Stimulated activated CD4-positive, alpha-beta T cell treated with anti-CD3 and anti-CD28 coated beads, Interleukin-1b, Interleukin-23, amount 100 ng/mL, for 1 hour (primary cell): Measurements from ENCODE around the gene NXPH1.

ENCODE experiments used
- DNase-seq, 2 donors: peaks; one replicate each; pipeline ENCODE4 v3.0.0-alpha.2; 2020; ENCODE audit warnings: low read depth in 2 of 2

Gene NXPH1

DNA sequence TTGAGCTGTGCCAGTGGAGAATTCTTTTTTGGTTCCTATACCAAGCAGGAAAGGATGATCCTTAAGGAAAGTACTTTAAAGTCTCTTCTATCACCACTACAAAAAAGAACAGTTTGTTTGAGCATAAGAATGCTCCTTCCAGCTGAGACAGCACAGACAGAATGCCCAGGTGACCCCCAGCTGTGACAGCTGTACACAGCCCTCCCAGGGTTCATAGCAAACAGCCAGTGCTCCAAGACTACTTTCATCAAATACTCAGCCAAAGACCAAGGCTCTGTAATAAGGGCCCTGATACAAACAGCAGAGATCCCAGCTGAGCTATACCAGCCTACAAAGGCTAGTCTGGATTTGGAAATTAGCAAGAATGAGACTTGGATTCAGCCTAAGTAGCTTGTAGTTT, 65.7 kb downstream of the NXPH1 start:
- DNase-seq, result no peak

DNA sequence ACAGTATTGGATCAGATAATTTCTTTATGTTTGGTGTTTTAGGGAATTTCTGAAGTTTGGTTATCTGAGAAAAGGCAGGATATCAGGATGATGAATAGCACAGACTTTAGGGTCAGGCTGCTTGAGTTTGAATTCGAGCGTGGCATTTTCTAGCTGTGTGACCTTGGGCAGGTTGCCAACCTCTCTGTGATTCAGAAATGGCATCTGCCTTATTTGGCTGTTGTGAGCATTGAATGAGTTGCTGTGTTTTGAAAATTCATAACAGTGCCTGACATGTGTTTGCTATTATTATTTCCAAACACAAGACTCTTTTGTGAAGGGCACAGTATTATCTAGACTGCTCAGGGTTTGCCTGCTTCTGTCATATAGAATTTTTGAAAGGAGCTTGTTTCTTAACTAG, 66.9 kb downstream of the NXPH1 start:
- DNase-seq, result no peak

DNA sequence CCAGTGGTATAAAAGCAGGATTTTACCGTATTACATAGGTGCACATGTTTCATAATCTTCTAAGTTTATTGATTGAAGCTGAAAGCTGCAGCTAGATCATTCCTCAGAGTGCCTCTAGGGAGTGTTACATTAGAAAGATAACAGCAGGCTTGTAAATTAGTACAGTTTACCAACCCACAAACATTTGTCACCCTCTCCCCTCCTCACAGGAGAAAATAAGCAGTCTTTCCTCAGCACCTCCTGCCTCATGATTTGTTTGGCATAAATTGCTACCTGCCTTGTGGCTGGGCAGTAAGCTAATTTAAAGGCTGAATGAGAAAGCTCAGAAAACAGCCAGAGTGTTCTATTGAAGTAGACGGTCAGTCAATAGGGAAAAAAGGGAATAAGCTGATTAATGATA, 74.2 kb downstream of the NXPH1 start:
- no peak for DNase-seq

DNA sequence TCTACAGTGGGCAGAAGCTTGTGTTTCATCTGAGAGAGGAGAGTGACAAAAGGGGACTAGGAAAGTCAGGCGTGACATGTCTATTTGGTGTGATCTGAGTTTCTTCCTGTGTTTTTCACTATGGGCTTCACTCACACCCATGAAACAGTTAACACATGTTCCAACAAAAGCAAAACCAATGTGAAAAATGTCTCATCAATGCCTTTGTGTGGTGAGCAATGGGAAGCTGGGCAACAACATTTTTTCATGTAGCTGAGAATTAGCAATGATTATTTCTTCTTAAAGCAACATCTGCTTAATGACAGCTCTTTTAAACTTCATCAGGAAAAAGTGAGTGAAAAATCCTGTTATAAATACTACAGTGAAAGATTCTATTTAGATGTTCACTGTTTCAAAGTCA, 76.2 kb downstream of the NXPH1 start:
- DNase-seq, result no peak

DNA sequence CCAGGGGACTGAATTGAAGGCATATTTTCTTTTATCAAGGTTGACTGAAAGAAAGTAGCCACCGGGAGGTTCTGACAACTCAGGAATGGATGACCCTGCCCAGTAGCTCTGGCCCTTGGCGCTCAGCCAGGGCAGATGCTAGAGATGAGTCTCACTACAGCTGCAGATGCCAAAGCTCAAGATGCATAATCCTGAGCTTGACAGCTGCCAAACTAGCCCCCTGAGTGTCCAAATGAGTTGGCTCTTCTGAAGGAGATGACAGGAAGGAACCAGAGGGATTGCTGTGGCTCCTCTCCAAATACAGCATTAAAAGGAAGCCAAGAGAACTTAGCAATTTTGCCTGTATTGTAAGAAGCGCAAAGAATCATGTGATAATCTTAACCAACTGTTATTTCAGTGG, 78.4 kb downstream of the NXPH1 start:
- no peak for DNase-seq

DNA sequence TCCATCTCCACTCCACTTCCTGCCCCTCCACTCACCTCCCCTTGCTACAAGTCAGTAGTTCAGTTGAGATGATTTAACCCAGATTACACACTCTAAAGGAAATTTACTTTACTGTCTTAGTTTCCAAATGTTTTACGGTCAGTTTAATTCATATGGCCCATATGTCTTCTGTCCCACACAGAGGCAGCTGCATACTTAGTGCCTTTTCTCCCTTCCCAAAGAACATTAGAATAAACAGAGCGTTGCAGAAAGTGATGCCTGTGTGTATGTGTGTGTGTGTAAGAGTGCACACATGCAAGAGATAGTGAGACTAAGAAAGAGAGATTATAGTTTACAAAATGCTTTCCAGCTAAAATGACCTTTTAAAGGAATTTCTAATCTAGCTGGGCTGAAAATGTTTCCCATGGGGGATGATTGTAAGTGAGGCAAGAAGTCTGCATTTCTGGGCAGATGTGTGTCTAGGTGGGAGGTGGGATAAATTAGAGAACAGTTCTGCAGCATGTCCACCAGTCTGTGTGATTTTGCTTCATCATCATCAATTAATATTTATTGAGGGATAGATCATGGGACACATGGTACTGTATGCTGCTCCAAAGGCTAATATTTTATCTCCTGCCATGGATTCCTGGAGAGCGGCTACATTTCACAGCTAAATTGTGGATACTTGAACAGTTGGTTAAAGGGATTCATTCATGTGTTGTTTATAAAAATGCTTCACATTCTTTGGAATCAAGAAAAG, 81.5 kb downstream of the NXPH1 start:
- no peak for DNase-seq

DNA sequence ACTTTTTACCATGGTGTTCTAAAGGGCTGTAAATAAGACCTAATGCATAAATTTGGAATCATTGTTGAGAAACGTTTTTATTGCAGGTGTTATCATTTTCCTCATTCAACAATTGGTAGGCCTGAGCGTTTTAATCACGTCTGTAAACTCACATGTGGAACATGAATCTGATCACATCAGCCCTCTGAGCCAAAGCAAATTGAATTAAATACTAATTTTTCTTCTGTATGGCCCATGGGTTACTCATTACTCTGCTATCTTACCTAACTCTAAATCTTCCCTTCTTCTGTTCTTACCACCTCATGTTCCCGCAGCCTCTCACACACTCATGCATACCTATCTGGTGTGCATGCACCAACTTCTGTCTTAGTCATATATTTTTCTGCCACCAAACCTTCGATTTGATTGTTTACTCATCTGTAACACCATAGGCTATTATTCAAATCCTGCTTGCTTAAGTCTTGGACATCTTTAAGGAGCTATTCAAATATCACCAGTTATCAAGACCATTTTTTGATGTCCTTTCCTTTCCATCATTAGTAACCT, 82.3 kb downstream of the NXPH1 start:
- DNase-seq, result no peak

DNA sequence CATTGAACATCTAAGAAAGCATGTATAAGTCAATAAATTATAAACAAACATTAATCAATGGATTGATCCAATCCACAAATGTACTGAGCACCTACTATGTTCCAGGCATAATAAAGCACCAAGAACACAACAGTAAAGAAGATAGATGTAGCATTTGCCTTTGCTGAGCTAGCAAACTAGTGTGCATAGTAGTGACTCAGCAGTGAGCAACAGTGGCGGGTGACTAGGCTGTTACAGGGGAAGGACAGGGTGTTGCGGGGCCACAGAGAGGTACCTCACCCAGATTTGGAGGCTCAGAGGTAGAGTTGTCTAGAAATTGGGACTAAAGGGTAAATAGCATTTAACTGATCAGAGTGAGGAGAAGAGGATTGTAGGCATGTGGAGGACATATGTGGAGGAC, 83.6 kb downstream of the NXPH1 start:
- DNase-seq, result no peak

DNA sequence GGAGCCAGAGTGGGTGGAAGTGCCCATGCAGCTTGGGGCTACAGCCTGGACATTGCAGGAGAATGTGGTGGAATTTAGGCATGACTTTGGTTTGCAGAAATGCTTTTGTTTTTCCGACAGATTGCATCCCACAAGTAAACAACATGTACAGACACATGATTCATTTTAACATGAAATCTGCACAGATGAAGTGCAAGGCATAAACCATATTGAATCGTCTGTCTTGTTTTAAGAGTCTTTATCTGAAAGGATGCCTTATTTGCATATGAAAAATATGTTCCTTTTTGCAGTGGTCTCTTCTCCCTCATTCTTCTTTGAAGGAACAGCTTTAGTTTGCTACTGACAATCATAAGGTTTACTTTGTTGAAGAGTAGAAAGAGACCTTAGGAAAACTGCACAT, 94.9 kb downstream of the NXPH1 start:
- no peak for DNase-seq

DNA sequence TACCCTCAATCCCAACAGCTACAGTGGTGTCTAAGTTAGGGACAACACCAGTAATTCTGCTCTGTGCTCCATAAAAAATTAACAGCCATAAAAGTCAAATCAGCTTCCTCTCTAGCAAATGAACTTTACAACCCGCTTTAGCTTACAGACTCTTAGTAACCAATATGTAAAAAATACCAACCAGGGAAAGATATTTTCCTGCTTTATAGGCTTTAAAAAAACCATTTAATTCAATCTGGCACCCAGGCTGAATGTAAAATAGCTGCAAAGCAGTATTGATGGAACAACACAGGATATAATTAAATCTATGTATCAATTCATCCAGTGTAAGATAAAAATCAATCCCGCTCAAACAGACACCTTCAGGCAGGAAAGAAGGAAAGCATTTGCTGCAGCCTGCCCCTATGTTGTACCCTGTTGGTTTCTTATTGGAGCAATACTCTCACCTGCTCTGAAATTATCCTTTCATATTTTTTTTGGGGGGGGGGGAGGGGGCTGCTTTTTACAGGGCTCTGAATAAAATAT, 98.6 kb downstream of the NXPH1 start:
- no peak for DNase-seq

DNA sequence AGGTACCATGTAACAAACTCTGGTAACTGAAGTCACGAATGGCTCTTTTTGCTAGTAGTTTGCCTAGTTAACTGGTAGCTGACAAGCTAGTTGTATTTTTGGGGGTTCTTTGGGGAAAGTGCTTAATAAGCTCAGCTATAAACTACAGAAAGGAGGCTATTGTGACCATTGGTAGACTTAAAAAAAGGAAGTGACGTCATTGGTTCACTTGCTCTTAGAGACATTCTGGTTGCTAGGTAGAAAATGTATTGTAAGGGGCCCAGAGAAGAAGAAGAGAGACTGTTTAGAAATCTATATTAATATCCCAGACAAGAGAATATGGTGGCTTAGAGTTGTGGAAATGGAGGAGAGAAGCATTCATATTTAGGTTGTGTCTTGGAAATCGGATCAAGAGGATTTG, 103.0 kb downstream of the NXPH1 start:
- DNase-seq, result no peak

DNA sequence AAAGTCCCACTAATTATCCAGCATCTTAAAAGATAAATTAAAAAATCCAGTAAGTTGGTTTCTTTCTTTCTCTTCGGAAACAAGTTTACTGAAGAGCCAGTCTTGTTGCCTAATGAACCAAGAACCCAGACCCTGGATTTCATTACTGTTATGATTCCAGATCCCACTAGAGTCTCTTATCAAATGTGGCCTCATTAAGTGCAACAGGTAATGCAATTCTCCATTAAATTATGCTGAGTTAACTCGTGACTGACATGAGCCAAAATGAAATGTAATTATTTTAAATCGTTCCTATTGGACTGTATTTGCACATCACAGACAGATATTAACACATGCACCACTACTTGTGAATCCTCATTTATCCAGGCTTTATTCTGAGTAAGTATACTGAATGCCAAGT, 115.6 kb downstream of the NXPH1 start:
- no peak for DNase-seq

DNA sequence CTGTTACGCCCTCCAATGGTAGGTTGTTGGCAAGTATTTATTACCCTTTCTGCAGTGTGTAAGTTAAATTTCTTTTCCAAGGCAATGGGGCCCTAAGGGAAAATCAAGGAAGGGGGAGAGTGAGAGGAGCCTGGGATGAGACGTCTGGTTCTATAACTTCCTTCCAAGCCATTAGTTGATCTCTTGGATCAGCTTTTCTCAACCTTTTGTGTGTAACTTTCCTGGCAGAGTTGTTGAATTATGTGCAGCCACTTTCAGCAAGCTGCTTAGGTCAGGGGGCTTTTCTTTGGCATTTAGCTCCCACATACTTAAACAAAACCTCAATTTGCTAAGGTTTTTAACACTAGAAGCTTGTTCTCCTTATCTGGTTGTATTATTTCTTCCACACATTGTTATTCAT, 127.1 kb downstream of the NXPH1 start:
- no peak for DNase-seq

DNA sequence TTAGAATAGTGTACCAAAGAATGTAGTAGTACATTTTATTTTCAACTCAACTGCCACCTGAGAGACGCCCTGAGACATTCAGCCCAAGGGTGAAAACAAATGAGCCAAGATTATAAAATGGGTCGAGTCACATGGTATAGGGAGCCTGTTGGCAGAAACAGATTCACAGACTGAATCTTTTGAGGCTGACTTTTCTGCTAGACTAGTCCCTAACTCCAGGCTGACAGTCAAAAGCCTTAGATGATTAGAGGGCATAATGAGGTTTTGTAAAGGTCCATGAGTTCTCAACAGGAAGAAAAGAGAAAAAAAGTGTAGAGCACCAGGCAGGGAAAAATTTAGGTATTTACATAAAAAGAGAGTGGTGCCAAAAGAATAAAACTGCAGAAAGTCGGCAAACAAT, 128.0 kb downstream of the NXPH1 start:
- no peak for DNase-seq

DNA sequence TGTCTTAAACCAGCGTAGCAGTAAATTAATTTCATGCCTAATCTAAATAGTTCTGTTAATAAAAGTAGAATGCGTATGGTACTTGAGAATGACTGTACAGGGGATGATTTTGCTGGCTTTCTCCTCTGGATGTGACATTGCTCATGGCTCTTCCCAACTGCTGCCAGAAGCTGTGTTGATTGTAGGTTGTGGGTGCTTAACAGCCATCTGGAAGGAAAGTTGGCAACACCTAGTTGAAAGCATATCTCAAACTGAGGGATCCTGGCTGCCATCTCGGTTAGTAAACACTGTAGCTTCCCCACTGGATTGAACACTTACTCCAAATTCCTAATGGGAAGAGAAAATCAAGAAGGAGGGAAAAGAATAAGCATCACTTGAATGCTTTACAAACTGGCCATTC, 130.9 kb downstream of the NXPH1 start:
- DNase-seq, result no peak

DNA sequence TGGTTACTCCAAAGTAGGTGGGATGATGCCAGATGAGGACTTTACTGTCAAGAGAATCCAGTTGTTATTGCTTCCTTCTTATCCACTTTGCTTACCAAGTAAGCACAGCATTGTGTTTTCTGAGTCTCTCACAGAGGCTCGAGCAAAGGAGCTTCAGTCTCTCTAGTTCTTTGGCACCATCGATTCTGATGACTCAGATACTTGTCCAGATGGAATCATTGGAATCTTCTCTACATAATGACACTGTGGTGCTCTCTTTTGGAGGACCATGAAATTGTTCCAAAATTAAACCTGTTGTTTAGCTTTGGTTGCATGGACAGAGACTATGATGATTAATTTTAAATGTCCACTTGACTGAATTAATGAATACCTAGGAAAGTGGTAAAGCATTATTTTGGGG, 132.6 kb downstream of the NXPH1 start:
- no peak for DNase-seq

DNA sequence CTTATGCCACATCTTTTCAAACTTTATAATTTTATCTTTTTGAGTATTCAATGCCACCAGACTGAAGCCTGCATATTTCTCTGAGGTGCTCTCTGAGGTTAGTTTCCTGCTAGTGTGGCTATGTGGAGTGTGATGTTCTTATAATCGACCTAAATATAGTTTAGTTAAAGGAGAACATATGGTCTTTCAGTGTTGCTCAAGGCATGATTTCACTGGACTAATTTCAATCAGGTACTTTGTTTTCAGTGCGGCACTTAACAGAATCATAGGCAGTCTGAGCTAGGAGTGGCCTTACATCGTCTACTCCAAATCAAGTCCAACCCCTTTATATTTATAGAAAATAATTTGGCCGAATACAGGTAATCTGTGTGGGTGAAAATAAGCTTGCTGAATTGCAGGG, 134.2 kb downstream of the NXPH1 start:
- DNase-seq, result no peak

DNA sequence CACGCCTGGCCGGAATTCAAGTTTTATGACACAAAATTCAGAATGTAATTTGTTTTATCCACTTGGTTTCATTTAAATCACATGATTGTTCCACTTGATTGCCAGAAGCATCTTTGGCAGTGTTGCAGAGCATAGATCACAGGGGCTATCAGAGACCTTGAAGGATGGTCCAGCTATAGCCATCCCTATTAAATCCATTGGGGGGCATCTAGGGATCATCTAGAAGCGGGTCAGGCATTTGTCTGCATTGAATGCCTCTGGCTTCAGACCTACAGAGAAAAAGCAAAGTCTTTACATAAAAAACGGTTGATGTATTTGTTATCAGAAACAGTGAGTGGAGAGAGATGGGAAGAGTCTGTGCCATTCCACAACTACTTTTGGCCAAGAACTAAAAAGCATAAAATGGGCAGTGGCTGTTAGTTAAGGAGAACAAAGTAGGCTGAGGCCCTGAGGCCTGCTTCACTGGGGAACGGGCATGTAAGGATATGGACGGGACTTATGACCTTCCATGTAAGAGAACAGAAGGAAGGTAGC, 146.3 kb downstream of the NXPH1 start:
- no peak for DNase-seq

DNA sequence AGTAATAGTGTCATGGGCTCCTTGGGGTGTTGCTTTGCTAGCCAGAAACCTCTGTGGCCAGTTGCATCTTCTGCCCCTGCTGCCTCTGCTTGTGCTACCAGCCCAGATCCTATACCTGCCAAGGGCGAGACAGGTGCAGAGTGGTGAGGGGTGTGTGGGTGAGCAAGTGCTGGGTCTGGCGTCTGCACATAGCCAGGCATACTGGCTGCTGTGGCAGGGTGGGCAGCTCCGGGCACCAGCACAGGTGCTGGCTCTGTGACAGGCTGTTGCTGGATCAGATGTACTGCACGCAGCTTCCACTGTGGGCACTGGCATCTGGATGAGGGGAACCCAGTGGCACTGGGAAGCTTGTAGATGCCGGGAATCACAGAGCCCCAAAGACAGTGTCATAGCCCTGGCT, 148.4 kb downstream of the NXPH1 start:
- no peak for DNase-seq

DNA sequence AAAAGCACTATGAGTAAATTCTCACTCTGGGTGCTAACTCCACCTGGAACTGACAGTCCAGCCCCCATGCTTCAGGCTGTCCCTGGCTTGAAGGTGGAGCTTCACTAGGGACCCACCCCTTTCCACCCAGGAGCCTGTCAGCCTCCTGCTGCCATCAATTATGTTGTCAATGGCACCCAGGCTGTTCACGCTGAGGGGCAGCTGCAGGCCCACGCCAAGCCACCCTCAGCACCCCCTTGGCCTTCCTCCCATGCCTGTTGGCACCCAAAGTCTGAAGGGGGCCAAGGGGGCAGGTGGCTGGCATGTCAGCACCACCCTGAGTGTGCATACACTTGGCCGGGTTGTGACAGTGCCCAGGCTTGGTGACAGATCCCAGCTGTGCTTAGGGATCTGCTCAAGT, 149.3 kb downstream of the NXPH1 start:
- DNase-seq, result no peak

DNA sequence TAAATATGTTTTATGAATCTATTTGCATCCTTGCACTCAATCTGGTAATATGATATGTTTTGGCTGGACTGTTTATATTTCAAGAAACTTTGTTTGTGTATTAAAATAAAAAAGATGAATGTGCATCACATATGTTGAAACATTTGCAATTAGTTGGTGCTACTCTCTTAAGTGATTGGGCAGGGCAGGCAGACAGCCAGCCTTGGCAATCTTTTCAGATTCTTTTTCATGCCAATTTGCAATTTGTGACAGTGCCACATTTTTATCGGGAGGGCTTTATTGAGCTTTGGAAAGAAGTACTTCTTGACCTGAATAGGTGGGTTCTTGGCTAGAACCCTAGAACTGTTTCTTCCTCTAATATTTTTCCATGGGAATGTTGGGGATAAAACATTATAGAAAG, 152.2 kb downstream of the NXPH1 start:
- DNase-seq, result no peak

DNA sequence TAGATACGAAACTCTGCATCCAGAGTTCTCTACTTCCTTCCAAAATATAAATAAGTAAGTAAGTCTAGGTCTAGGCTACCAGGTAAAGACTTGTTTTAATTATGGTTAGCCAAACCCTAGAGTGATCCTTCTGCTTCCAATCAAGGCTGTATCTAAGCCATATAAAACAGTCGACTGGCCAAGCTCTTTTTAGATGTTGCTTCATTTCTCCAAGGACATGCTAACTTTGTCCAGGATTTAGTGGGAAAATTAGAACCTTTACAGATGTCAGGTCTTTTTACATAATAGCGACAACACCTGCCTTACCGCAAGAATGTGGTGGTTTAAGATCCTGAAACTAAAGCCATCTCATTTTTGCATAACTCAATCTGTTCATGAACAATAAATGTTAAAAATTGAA, 156.8 kb downstream of the NXPH1 start:
- no peak for DNase-seq

DNA sequence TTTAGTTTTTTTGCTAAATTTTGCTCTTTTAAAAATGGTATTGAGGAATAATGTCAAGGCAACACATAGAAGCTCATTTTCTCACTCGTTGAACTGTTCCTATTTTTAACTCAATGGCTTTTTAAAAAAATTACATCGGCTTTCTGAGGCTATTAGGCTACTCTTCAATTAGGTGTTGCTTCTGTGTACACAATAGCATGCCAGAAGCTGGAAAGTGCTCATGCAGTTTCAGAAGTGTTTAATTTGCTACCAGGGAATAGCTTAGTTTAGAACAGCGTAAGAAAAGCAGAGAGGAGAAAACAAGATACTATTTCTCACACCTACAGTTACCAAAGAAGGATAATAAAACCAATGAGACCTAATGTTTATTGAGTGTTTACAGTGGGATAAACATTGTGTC, 157.4 kb downstream of the NXPH1 start:
- DNase-seq, result no peak

DNA sequence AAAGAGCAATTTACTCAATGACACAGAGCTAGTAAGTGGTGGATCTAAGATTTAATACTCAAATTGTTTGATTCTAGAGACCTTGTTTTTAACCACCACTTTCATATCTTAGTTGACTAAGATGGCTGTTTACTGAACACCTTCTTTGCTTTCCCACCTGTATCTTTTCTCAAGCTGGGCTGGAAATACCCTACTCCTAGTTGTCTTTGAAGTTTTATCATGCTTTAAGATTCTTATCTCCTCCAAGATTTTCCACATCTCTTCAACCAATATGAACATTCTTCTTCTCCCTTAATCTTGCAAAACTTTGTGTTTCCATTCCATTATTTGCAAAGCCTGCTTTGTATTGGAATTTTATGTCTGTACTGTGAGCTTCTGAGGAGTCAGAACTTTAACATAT, 157.9 kb downstream of the NXPH1 start:
- no peak for DNase-seq
